H4 (cell line): Measurements from ENCODE around the gene GLCCI1. TPM values are rescaled to one million over a fixed set of nuclear protein-coding genes. Genes with fewer than 3 reads are reported as not detected.
A peak's percentile ranks its signal among the peaks of the same experiment; 100 is the strongest.

Experiments
- DNase-seq: peaks from one replicate; pipeline ENCODE4 v3.0.0-alpha.2; 2015; ENCODE audit warnings: low spot score
- total RNA-seq: library from RNA; depleted of rRNA; stranded (reverse); fragments of >200 nt; shearing (Covaris generic); gene quantifications from 2 replicates; pipeline ENCODE4 v1.2.3, GENCODE V29; 2014

Gene GLCCI1
- total RNA-seq, 1 experiment from 2014 or later = 6.7 TPM

- no peak for DNase-seq
These were observed 5.7 kb upstream of the GLCCI1 start for GRCh38 chr7:7962851-7963250.

- DNase-seq = no peak
These were observed 4.3 kb upstream of the GLCCI1 start for GRCh38 chr7:7964250-7964649.

- no peak for DNase-seq
These were observed 3.9 kb upstream of the GLCCI1 start for GRCh38 chr7:7964691-7965090.

GRCh38 chr7:7965301-7965700, 3.3 kb upstream of the GLCCI1 start:
- DNase-seq = no peak

- no peak for DNase-seq
These were observed 2.4 kb upstream of the GLCCI1 start for GRCh38 chr7:7966141-7966734.

- no peak for DNase-seq
These were observed 581 bp upstream of the GLCCI1 start for GRCh38 chr7:7967886-7968543.

- DNase-seq = peak; percentile 53
These were observed 975 bp downstream of the GLCCI1 start for GRCh38 chr7:7969306-7970236.

- DNase-seq = no peak
These were observed 1.6 kb downstream of the GLCCI1 start for GRCh38 chr7:7970237-7970530.

- peak; percentile 39 for DNase-seq
These were observed 2.1 kb downstream of the GLCCI1 start for GRCh38 chr7:7970531-7971307.

GRCh38 chr7:7971308-7972040, 2.9 kb downstream of the GLCCI1 start:
- no peak for DNase-seq

- DNase-seq = no peak
These were observed 3.5 kb downstream of the GLCCI1 start for GRCh38 chr7:7972128-7972527.

- DNase-seq = no peak
These were observed 4.5 kb downstream of the GLCCI1 start for GRCh38 chr7:7972922-7973594.

GRCh38 chr7:7976677-7977076, 8.1 kb downstream of the GLCCI1 start:
- no peak for DNase-seq

GRCh38 chr7:7977774-7978173, 9.2 kb downstream of the GLCCI1 start:
- no peak for DNase-seq

- DNase-seq = no peak
These were observed 10.3 kb downstream of the GLCCI1 start for GRCh38 chr7:7978860-7979259.

- no peak for DNase-seq
These were observed 11.0 kb downstream of the GLCCI1 start for GRCh38 chr7:7979558-7979957.

- no peak for DNase-seq
These were observed 11.5 kb downstream of the GLCCI1 start for GRCh38 chr7:7980134-7980533.

GRCh38 chr7:7982904-7983303, 14.3 kb downstream of the GLCCI1 start:
- no peak for DNase-seq

- no peak for DNase-seq
These were observed 15.8 kb downstream of the GLCCI1 start for GRCh38 chr7:7984424-7984823.

- DNase-seq = no peak
These were observed 20.1 kb downstream of the GLCCI1 start for GRCh38 chr7:7988706-7989105.

- no peak for DNase-seq
These were observed 20.5 kb downstream of the GLCCI1 start for GRCh38 chr7:7989133-7989532.
